ENCODE data around the gene A2M. TPM values are rescaled to one million over a fixed set of nuclear protein-coding genes. Genes with fewer than 3 reads are reported as not detected.

A2M gene
- total and polyA plus RNA-seq, 2 of the 8 experiments (the other 6 are each of a cell fraction or from before 2014, with no cell fraction given), result 0.15 TPM; not detected in 1

GRCh38 chr12:9122091-9122609 lies 6.4 kb upstream of the A2M start:
- no peak overlapping the region for H3K9ac ChIP-seq (replicated peaks in 1 of 4; ENCODE audit: extremely low read depth in 1 of 4, low read depth in 3 of 4, low read length in 3 of 4)
- H3K56ac ChIP-seq (replicated peaks; ENCODE audit: insufficient read length, low read depth, low read length), result no peak overlapping the region
- no peak overlapping the region for H2BK15ac ChIP-seq (ENCODE audit: low read length)
- no peaks in the 10 kb centered on the region for H3K27me3 ChIP-seq (replicated peaks in 1 of 4; ENCODE audit: control insufficient read depth in 3 of 4, extremely low read depth in 1 of 4, insufficient read depth in 3 of 4, low read length in 3 of 4)
- POLR2A ChIA-PET (ENCODE audit: partially characterized antibody), result no interaction called here
- no peak overlapping the region for H2BK20ac ChIP-seq (ENCODE audit: low read length)
- H2AFZ ChIP-seq (ENCODE audit: low read length), result no peak overlapping the region
- DNase-seq (ENCODE audit: low read depth in 1 of 2, low spot score in 2 of 2) (no peak), FAIRE-seq (no peak)
- no peak overlapping the region for H3K4ac ChIP-seq (replicated peaks; ENCODE audit: insufficient read length, low read depth, low read length)
- H3K23ac ChIP-seq (ENCODE audit: insufficient read length), result no peak overlapping the region
- no peaks in the 10 kb centered on the region for H3K79me1 ChIP-seq (ENCODE audit: low read depth, low read length)
- no peaks in the 10 kb centered on the region for H3K79me2 ChIP-seq (ENCODE audit: control insufficient read depth in 1 of 2, insufficient read depth in 2 of 2, low read length in 2 of 2)
- H3K4me3 ChIP-seq (ENCODE audit: extremely low read depth in 1 of 4, insufficient read depth in 2 of 4, low read depth in 3 of 4, low read length in 4 of 4), result no peak overlapping the region
- no peak overlapping the region for H3K4me2 ChIP-seq (ENCODE audit: insufficient read depth in 1 of 2, low read depth in 2 of 2, low read length in 2 of 2)
- no peak overlapping the region for H4K91ac ChIP-seq (replicated peaks; ENCODE audit: insufficient read length, low read length)
- H3K18ac ChIP-seq (ENCODE audit: extremely low read depth, low read length), result no peak overlapping the region
- H3K9me3 ChIP-seq (ENCODE audit: insufficient read depth in 2 of 2, low read depth in 1 of 2, low read length in 1 of 2), result peaks cover 0 to 4% of the 10 kb centered on the region in 2 experiments; a peak in 1 of 4 replicates
- no peak overlapping the region for H3K27ac ChIP-seq (ENCODE audit: low read depth, low read length)
- no peak overlapping the region for H2BK12ac ChIP-seq (ENCODE audit: low read depth, low read length)
- no peaks in the 10 kb centered on the region for H4K20me1 ChIP-seq (replicated peaks in 1 of 2; ENCODE audit: control insufficient read depth in 1 of 2, insufficient read depth in 2 of 2, low read length in 2 of 2)
- H3K14ac ChIP-seq (ENCODE audit: insufficient read length), result no peak overlapping the region
- CTCF ChIA-PET (ENCODE audit: partially characterized antibody), result no interaction called here
- H3K4me1 ChIP-seq (replicated peaks in 1 of 4; ENCODE audit: control insufficient read depth in 3 of 4, insufficient read depth in 4 of 4, low read length in 3 of 4), result no peaks in the 10 kb centered on the region
- no peak overlapping the region for H4K5ac ChIP-seq (ENCODE audit: insufficient read length, low read depth, low read length)
- no peak overlapping the region for H2BK5ac ChIP-seq (ENCODE audit: low read depth, low read length)
- H2AK5ac ChIP-seq (ENCODE audit: low read depth, low read length), result no peak overlapping the region
- WGBS, 2 experiments (ENCODE audit: extremely low coverage in 1 of 2, insufficient coverage in 1 of 2, insufficient read length in 1 of 2, insufficient replicate concordance in 2 of 2, low coverage in 1 of 2, low lambda C conversion rate in 2 of 2, missing lambda C conversion rate in 1 of 2), result 92% methylated on average over 3 of the region's 3 CpGs; no CpG with 5 or more reads in 1 of the 2 experiments
- no peak overlapping the region for H2BK120ac ChIP-seq (replicated peaks; ENCODE audit: low read depth, low read length)
- no peak overlapping the region for H4K8ac ChIP-seq (ENCODE audit: extremely low read depth, insufficient read depth, low read length)
- H3K23me2 ChIP-seq (ENCODE audit: low read depth, low read length), result no peaks in the 10 kb centered on the region; the same call in 1 of the 2 replicates
- H3K36me3 ChIP-seq (ENCODE audit: control insufficient read depth in 2 of 4, insufficient read depth in 4 of 4, low read length in 3 of 4), result no peaks in the 10 kb centered on the region
- TF ChIP-seq SIRT6 (IDR thresholded peaks at IDR 0.05; ENCODE audit: low read length) (no peak), NRF1 (IDR thresholded peaks at IDR 0.05; ENCODE audit: low read depth, low read length) (no peak), HDAC6 (IDR thresholded peaks at IDR 0.05; ENCODE audit: low read depth, low read length) (no peak), RFX5 (IDR thresholded peaks at IDR 0.05; ENCODE audit: borderline replicate concordance, low read depth, low read length) (no peak), CHD2 (IDR thresholded peaks at IDR 0.05; ENCODE audit: low read length) (no peak), NANOG (IDR thresholded peaks at IDR 0.05; ENCODE audit: insufficient read depth, low read depth, low read length, poor library complexity, severe bottlenecking) (no peak)

Measured in H1 (cell line).